AG09319 (cell line): ENCODE data around the gene TMEM63B.

Source experiments
- DNase-seq: peaks from one replicate; pipeline ENCODE4 v3.0.0-alpha.2; 2010; ENCODE audit warnings: low read depth; ENCODE audit errors: extremely low read depth
- TF ChIP-seq, protein P1 (sequence below): IDR thresholded peaks from 2 replicates; pipeline ENCODE4 v1.5.1; 2011; ENCODE audit warnings: low read depth, mild to moderate bottlenecking, inconsistent platforms, low read length, moderate library complexity

Gene TMEM63B

DNA sequence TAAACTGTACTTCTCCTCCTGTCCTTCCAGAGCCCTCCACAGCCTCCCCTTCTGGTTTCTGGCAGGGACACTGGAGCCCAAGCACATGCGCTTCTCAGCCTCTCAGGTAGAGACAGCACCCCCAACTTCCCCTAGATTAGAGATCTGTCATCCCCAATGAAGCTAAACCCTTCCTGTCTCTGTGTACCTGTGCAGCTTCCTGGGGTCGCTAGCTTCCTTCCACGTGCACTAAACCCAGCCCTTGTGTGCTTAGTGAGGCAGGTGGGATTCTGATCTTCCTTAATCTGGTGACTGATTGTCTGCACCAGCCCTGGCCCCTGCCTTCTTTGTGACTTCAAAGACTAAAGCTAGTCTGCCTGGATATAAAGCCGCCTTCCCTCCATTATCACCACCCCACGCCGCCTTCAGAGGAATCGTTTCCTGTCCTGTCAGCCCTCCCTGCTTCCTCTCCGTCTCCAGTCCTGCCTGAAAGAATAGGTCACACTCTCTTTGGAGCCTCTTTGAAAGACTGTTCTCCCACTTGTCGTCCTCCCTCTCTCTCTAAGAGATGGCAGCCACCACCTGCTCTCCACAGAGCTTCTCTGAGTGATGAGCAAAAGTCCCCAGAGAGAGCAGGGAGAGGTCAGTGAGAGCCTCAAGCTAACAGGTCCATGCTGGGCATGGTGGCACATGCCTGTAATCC is 58.7 kb downstream of the TMEM63B start:
- TF ChIP-seq, protein P1, sequence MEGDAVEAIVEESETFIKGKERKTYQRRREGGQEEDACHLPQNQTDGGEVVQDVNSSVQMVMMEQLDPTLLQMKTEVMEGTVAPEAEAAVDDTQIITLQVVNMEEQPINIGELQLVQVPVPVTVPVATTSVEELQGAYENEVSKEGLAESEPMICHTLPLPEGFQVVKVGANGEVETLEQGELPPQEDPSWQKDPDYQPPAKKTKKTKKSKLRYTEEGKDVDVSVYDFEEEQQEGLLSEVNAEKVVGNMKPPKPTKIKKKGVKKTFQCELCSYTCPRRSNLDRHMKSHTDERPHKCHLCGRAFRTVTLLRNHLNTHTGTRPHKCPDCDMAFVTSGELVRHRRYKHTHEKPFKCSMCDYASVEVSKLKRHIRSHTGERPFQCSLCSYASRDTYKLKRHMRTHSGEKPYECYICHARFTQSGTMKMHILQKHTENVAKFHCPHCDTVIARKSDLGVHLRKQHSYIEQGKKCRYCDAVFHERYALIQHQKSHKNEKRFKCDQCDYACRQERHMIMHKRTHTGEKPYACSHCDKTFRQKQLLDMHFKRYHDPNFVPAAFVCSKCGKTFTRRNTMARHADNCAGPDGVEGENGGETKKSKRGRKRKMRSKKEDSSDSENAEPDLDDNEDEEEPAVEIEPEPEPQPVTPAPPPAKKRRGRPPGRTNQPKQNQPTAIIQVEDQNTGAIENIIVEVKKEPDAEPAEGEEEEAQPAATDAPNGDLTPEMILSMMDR, result no peak

DNA sequence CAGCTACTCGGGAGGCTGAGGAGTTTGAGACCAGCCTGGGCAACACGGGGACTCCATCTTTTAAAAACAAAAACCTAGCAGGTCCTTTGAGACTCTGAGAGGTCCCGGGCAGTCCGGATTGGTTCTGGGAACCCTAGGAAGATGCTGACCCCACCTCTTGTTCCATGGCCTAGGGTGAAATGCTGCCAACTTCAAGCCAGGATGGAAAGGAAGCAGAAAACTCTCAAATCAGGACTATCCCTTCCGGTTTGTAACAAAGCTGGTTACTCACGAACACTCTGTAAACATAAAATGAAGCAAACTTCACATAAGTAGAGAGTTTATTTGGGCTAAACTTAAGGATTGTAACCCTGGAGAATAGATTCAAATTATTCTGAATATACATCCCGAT is 59.3 kb downstream of the TMEM63B start:
- no peak for DNase-seq
- TF ChIP-seq, protein P1, result no peak

More for the DNA sequence above, 58.7 kb downstream of the TMEM63B start:
- DNase-seq, result no peak

DNA sequence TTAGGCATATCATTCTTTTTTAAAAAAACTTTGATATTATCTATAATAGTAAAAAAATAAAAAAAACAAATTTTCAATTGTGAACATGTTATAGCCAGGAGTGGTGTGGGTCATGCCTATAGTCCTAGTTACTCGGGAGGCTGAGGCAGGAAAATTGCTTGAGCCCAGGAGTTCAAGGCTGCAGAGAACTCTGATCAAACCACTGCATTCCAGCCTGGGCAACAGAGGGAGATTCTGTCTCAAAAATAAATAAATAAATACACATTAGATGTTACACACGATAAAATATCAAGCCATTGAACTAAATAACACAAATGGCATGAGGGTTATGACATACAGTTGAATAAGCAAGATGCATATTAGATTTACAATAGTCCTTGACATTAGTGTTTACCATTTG is 61.5 kb downstream of the TMEM63B start:
- no peak for DNase-seq
- TF ChIP-seq, protein P1, result no peak

DNA sequence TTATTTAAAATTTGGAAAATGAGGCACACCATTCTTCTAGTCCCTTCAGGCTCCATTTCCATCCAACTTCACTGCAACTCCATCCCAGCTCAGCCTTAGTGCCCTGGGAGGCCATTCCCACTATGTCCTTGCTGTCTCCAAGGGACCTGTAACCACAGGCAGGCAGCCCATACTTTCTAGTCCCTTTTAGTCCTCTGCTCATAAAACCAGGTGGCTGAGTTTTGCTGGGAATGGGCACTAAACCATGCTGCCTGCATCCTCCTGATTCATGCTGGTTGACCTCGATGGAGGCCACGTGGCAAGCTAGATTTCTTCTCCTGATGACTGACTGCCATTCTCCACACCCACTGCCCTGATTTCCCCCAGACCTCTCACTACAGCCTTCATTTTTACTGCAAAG is 61.9 kb downstream of the TMEM63B start:
- no peak for DNase-seq
- TF ChIP-seq, protein P1, result no peak

DNA sequence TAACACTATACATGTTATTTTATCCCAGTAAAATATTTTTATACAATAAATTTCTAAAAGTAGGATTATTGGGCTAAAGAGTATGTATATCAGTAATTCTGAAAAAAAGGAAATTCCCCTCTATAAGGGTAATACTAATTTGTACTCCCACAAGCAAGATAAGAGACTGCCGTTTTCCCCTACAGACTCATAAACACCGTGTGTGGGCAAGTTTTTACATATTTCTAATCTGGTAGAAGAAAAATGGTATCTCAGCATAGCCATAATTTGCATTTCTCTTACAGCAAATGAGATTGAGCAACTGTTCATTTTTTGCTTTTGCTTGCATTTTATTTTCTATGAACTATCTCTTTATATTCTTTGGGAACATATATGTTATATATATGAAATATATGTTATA is 63.4 kb downstream of the TMEM63B start:
- DNase-seq, result no peak
- TF ChIP-seq, protein P1, result no peak

DNA sequence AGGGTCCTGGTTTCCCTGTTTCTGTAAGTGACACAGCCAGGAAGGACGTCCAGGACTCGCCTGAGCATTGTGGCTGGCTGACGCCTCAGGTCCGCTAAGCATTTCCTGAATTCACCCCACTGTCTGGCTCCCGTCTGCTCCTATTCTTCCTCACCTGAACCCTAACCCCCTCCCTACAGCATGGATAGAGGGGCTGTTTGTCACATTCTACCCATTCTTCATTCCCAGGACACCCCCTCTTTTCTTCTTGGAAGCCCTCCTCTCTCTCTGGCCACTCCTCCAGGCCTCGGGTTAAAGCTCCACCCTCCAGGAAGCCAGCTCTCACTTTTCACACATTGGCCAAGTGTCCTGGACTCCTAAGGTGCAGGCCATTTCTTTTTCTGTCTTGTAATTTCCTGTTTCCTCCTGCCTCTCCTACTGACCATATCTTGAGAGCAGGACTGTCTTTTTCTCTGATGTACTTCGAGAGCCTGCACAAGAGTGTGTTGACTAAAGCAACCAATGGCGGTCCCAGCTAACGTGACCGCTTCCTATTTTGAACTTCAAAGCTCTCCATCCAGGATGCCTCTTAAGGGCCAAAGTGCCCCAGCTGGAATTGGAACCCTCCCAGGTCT is 65.2 kb downstream of the TMEM63B start:
- TF ChIP-seq, protein P1, result no peak
- no peak for DNase-seq

DNA sequence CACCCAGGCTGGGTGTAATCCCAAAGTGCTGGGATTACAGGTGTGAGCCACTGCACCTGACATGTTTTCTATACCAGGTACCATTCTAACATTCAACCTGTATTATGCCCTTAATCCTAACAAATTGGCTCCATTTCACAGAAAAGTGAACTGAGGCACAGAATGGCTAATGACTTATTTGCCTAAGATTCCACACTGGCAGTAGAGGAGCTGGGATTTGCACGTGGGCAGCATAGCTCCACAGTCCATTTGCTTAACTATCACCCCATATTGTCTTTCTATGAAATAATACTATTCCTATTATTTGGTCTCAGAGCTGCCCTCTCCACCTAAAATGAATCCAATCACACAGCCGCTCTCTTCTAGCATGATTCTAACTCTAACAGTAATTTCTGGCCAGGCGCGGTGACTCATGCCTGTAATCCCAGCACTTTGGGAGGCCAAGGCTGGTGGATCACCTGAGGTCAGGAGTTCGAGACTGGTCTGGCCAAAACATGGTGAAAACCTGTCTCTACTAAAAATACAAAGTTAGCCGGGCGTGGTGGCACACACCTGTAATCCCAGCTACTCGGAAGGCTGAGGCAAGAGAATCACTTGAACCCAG is 66.1 kb downstream of the TMEM63B start:
- no peak for DNase-seq
- TF ChIP-seq, protein P1, result no peak
